ENCODE results near the gene CEACAM20. TPM values are rescaled to one million over a fixed set of nuclear protein-coding genes. Genes with fewer than 3 reads are reported as not detected.

The CEACAM20 gene
- total and polyA plus RNA-seq, 10 of the 15 experiments (the other 5 are each of a cell fraction or from before 2014, with no cell fraction given), result not detected

DNA sequence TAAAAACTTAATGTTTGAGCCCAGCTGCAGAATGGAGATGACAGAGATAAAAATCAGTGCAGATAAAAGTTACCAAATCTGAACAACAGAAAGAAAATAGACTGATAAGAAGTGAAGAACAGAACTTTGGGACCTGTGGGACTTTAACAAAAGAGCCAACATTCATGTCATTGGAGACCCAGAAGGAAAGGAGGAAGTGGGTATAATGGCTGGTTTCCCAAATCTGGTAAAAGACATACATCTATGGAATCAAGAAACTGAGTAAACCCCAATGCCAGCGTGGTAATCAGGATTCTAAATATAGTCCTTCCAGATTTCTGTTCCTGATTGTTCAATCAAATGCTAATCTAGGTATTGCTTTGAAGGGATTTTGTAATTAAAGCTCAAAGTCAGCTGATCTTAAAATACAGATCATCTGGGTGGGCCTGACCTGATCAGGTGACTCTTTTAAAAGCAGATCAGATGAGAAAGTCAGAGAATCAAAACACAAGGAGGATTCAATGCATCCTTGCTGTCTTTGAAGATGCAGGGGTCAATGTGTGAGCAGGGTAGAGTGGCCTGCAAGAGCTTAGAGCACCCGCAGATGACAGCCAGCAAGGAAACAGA lies 25.3 kb upstream of the CEACAM20 start:
- H3K79me2 ChIP-seq (ENCODE audit: control insufficient read depth, insufficient read depth, low read length), result no peaks in the 10 kb centered on the region
- DNase-seq (ENCODE audit: low read depth, low spot score) (no peak), ATAC-seq (no peak), FAIRE-seq (no peak)
- intact Hi-C loops (cut with micrococcal nuclease; ENCODE audit: unreplicated experiment) (no loop called here), in situ Hi-C loops (cut with MboI) (no loop called here)
- POLR2A ChIA-PET, result no interaction called here
- RAD21 ChIA-PET (ENCODE audit: unreplicated experiment), result no interaction called here
- H3K9ac ChIP-seq (ENCODE audit: control insufficient read depth, insufficient read depth, low read length), result no peak overlapping the region
- H3K27ac ChIP-seq (ENCODE audit: control insufficient read depth, insufficient read depth), result no peak overlapping the region
- no peaks in the 10 kb centered on the region; the same call in 2 of the 3 replicates for H3K9me3 ChIP-seq (replicated peaks; ENCODE audit: control insufficient read depth, insufficient read depth, low read length)
- SMC1A ChIA-PET (ENCODE audit: uncharacterized antibody, unreplicated experiment), result no interaction called here
- H3K4me1 ChIP-seq (ENCODE audit: control insufficient read depth, insufficient read depth, low read length), result no peaks in the 10 kb centered on the region
- H3K36me3 ChIP-seq (ENCODE audit: control insufficient read depth in 2 of 2, insufficient read depth in 2 of 2, low read length in 1 of 2), result no peaks in the 10 kb centered on the region
- H4K20me1 ChIP-seq (ENCODE audit: control insufficient read depth, insufficient read depth), result no peaks in the 10 kb centered on the region
- H3K27me3 ChIP-seq (replicated peaks in 1 of 2; ENCODE audit: control insufficient read depth in 2 of 2, insufficient read depth in 2 of 2, low read length in 1 of 2), result no peaks in the 10 kb centered on the region
- BruUV-seq (replicated peaks), result no TSS peak
- H3K4me2 ChIP-seq (ENCODE audit: control insufficient read depth, insufficient read depth), result no peak overlapping the region
- H2AFZ ChIP-seq (ENCODE audit: control insufficient read depth, low read depth, low read length), result no peak overlapping the region
- WGBS (ENCODE audit: insufficient coverage, insufficient replicate concordance, low lambda C conversion rate, missing lambda C conversion rate), result 23% methylated on average over 2 of the region's 2 CpGs
- CTCF ChIA-PET, result interaction anchor here (2.0 kb wide), 1 partner anchor 102 kb away, joined by 6 read pairs; no protein-coding TSS in a partner anchor
- H3K4me3 ChIP-seq, result no peak overlapping the region
- TF ChIP-seq, protein P1, sequence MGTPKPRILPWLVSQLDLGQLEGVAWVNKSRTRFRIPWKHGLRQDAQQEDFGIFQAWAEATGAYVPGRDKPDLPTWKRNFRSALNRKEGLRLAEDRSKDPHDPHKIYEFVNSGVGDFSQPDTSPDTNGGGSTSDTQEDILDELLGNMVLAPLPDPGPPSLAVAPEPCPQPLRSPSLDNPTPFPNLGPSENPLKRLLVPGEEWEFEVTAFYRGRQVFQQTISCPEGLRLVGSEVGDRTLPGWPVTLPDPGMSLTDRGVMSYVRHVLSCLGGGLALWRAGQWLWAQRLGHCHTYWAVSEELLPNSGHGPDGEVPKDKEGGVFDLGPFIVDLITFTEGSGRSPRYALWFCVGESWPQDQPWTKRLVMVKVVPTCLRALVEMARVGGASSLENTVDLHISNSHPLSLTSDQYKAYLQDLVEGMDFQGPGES (IDR thresholded peaks at IDR 0.05), result no peak
- TF ChIP-seq TBL1XR1 (IDR thresholded peaks at IDR 0.05; ENCODE audit: low read depth, low read length) (no peak), YY1 (IDR thresholded peaks at IDR 0.05; ENCODE audit: low read depth, low read length) (no peak), ETV6 (conservative IDR thresholded peaks at IDR 0.05 in 1 of 2, IDR thresholded peaks at IDR 0.05 in 1 of 2; ENCODE audit: borderline replicate concordance in 1 of 2, low read depth in 1 of 2) (no peak), FOXM1 (IDR thresholded peaks at IDR 0.05; ENCODE audit: low read depth, low read length) (no peak), MXI1 (IDR thresholded peaks at IDR 0.05; ENCODE audit: low read depth, low read length) (no peak), GABPA (IDR thresholded peaks at IDR 0.05; ENCODE audit: low read depth) (no peak), SMC3 (IDR thresholded peaks at IDR 0.05; ENCODE audit: borderline replicate concordance, low read length) (no peak)
- TF ChIP-seq, protein P2, sequence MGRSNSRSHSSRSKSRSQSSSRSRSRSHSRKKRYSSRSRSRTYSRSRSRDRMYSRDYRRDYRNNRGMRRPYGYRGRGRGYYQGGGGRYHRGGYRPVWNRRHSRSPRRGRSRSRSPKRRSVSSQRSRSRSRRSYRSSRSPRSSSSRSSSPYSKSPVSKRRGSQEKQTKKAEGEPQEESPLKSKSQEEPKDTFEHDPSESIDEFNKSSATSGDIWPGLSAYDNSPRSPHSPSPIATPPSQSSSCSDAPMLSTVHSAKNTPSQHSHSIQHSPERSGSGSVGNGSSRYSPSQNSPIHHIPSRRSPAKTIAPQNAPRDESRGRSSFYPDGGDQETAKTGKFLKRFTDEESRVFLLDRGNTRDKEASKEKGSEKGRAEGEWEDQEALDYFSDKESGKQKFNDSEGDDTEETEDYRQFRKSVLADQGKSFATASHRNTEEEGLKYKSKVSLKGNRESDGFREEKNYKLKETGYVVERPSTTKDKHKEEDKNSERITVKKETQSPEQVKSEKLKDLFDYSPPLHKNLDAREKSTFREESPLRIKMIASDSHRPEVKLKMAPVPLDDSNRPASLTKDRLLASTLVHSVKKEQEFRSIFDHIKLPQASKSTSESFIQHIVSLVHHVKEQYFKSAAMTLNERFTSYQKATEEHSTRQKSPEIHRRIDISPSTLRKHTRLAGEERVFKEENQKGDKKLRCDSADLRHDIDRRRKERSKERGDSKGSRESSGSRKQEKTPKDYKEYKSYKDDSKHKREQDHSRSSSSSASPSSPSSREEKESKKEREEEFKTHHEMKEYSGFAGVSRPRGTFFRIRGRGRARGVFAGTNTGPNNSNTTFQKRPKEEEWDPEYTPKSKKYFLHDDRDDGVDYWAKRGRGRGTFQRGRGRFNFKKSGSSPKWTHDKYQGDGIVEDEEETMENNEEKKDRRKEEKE (IDR thresholded peaks at IDR 0.05), result no peak

All from GM12878 (cell line).